ENCODE data around the gene SEC22A. TPM values are rescaled to one million over a fixed set of nuclear protein-coding genes. Genes with fewer than 3 reads are reported as not detected.

Gene SEC22A
- total RNA-seq, 1 donor from 2014 or later = 26.9 TPM

DNA sequence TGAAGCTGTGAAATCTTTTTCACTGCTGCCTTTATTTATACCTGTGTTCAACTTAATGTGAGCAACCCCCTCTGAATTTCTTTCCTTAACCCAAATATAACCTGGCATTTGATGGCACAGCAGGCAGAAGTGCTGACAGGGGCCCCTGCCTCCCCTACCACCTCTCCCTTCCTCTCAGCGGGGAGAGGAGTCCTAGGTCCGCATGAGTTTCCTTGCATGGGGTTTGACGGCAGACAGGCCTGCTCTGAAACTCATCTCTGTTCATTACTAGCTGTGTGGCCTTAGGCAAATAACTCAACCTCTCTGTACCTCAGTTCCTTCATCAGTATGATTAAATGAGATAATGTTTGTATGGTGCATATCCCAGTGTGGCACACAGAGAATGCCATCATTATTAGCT is 79.7 kb downstream of the SEC22A start:
- H3K27me3 ChIP-seq (ENCODE audit: control insufficient read depth, insufficient read depth, low read length) = no peaks in the 10 kb centered on the region
- TF ChIP-seq, protein P1, sequence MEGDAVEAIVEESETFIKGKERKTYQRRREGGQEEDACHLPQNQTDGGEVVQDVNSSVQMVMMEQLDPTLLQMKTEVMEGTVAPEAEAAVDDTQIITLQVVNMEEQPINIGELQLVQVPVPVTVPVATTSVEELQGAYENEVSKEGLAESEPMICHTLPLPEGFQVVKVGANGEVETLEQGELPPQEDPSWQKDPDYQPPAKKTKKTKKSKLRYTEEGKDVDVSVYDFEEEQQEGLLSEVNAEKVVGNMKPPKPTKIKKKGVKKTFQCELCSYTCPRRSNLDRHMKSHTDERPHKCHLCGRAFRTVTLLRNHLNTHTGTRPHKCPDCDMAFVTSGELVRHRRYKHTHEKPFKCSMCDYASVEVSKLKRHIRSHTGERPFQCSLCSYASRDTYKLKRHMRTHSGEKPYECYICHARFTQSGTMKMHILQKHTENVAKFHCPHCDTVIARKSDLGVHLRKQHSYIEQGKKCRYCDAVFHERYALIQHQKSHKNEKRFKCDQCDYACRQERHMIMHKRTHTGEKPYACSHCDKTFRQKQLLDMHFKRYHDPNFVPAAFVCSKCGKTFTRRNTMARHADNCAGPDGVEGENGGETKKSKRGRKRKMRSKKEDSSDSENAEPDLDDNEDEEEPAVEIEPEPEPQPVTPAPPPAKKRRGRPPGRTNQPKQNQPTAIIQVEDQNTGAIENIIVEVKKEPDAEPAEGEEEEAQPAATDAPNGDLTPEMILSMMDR (IDR thresholded peaks at IDR 0.05; ENCODE audit: insufficient read depth, low read length, poor library complexity, severe bottlenecking) = no peak

DNA sequence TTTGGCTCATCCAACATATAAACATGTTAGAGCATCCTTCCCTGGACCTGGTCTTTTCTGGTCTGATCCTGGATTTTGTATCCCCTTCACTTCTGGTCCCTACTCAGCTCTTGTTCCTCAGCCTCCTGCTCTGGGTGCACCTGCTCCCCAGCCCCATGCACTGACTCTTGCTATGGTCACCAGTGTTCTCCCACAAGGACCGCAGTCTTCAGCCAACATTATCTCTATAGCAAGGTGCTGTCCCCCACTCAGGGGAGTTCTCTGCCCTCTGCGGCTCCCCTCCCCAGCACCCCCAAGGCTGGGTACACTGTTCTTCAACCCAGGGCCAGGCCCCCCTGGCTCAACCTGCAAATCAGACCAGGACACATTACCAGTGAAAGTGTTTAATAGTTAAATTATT is 80.2 kb downstream of the SEC22A start:
- no peak overlapping the region for H3K4me3 ChIP-seq (ENCODE audit: low read depth, low read length)
- TF ChIP-seq, protein P1 (IDR thresholded peaks at IDR 0.05; ENCODE audit: insufficient read depth, low read length, poor library complexity, severe bottlenecking) = no peak
- H3K27me3 ChIP-seq (ENCODE audit: control insufficient read depth, insufficient read depth, low read length) = no peaks in the 10 kb centered on the region
- no peak for DNase-seq (ENCODE audit: low read depth)
- H3K36me3 ChIP-seq (ENCODE audit: control insufficient read depth, insufficient read depth, low read length) = no peaks in the 10 kb centered on the region

More for the DNA sequence above, 79.7 kb downstream of the SEC22A start:
- Histone ChIP-seq H3K4me3 (ENCODE audit: low read depth, low read length) (no peak overlapping the region), H3K36me3 (ENCODE audit: control insufficient read depth, insufficient read depth, low read length) (no peaks in the 10 kb centered on the region)
- no peak for DNase-seq (ENCODE audit: low read depth)

DNA sequence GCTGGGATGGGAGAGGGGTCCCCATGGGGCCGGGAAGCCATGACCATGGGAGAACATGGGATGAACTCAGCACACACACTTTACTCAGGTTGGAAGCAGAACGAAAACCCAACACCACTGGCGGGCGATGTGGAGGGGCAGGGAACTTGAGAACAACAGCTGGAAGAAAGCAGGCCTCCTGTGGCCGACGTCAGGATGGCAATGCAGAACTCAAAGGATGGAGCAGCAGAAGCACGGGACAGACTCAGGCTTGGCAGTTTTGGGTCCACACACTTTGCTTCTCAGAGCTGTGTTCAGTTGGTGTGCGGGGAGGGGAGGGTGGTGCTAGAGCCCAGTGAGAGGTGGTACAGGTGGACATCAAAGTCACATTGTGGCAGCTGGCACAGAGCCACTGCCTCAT is 80.7 kb downstream of the SEC22A start:
- Histone ChIP-seq H3K27me3 (ENCODE audit: control insufficient read depth, insufficient read depth, low read length) (no peaks in the 10 kb centered on the region), H3K36me3 (ENCODE audit: control insufficient read depth, insufficient read depth, low read length) (no peaks in the 10 kb centered on the region), H3K4me3 (ENCODE audit: low read depth, low read length) (no peak overlapping the region)
- DNase-seq (ENCODE audit: low read depth) = no peak
- TF ChIP-seq, protein P1 (IDR thresholded peaks at IDR 0.05; ENCODE audit: insufficient read depth, low read length, poor library complexity, severe bottlenecking) = no peak

DNA sequence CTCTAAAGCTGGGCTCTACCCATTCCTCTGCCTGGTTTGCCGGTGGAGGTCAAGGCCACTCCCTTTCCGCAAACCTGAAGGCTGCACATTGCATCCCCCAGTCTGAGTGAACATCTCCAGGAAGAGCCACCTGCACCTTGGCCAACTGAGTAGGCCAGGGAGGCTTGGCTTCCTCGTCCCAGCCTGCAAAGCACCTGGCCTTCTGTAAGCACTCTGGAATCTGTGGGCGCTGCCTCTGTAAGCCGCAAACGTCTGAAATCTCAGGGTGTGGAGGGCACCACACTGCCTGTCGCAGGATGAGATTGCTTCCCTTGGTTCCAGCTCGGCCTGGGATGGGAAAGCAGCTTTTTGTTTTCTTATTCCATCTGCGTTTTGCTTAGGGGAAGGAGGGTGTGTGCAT is 81.3 kb downstream of the SEC22A start:
- H3K4me3 ChIP-seq (ENCODE audit: low read depth, low read length) = no peak overlapping the region
- H3K27me3 ChIP-seq (ENCODE audit: control insufficient read depth, insufficient read depth, low read length) = no peaks in the 10 kb centered on the region
- H3K36me3 ChIP-seq (ENCODE audit: control insufficient read depth, insufficient read depth, low read length) = no peaks in the 10 kb centered on the region
- TF ChIP-seq, protein P1 (IDR thresholded peaks at IDR 0.05; ENCODE audit: insufficient read depth, low read length, poor library complexity, severe bottlenecking) = no peak
- DNase-seq (ENCODE audit: low read depth) = no peak

DNA sequence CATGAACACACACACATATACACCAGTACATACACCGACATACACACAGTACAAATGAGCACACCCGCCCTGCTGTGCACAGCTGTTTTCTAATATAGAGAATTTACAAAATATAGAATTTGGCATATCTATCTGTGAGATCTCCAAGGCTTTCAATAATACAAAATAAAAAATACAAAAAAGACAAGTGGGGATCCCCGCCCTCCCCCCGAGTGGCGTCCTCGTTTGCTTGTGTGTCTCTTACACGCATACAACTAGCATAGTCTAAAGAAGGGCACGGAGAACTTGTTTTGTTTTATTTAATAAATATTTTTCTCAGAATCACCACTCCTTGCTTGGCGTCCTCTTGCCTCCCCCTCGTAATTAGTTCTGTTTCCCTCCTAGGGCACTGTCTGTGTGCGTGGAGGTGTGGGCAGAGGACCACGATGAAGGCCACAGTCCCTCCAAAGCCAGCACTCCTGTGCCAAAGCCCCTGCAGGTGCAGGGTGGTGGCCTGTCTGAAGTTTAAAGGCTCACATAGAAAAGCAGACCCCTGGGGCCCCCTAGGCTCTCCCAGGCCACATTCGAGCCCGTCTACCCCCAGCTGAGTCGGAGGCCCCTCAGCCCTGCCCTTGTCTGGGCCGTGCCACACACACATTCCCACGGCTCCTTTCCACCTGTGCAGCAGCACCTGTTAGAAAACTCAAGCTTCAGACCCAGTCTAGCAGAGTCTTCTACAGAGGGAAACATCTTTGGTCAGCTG is 82.1 kb downstream of the SEC22A start:
- no peaks in the 10 kb centered on the region for H3K27me3 ChIP-seq (ENCODE audit: control insufficient read depth, insufficient read depth, low read length)
- DNase-seq (ENCODE audit: low read depth) = no peak
- no peak overlapping the region for H3K4me3 ChIP-seq (ENCODE audit: low read depth, low read length)
- H3K36me3 ChIP-seq (ENCODE audit: control insufficient read depth, insufficient read depth, low read length) = no peaks in the 10 kb centered on the region
- TF ChIP-seq, protein P1 (IDR thresholded peaks at IDR 0.05; ENCODE audit: insufficient read depth, low read length, poor library complexity, severe bottlenecking) = no peak

Data from kidney epithelial cell (primary cell).